ENCODE results near the gene TRIM13.
"Not testable (repeated sequence)": the region's sequence is repeated elsewhere in the genome, so short reads cannot be mapped to it uniquely, and the experiment has no call there.

Gene TRIM13

DNA sequence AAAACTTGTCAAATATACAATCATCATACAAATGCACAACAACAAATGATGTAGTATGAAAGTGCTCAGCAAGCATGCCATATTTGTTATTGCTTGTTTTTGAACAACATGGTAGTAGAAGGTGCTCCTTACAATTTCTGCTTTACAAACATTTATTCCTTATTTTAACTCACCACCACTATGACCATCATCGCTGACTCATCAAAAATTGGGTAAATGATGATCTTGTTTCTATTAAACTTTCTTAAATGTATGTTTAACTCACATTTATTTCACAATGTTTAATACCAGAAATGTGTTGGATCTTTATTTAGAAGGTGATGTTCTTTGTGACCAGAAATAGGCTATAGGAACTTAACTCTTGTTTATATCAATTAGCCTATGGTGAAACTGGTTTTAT is 63.9 kb downstream of the TRIM13 start:
- no peak for DNase-seq (ENCODE audit: low spot score)

- DNase-seq (ENCODE audit: low spot score): not testable (repeated sequence)
Observed at GRCh38 chr13:50062336-50062735, 65.5 kb downstream of the TRIM13 start.

DNA sequence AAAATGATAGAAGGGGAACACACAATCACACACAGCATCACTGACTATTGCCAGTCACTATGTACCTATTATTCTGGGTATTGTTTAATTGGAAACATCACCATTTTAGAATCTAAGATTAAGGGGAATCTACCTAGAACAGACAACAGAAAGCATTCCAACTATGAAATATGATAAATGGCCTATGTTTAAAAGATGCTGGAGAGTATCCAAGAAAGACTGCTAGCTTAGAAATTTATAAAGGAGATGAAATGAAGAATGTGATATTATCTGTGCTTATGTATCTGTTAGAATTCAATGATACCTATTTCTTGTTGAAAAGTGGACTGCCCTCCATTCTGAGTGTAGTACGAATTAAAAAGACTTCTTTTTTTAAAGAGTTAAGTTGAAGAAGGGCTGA is 68.9 kb downstream of the TRIM13 start:
- no peak for DNase-seq (ENCODE audit: low spot score)

Measured in ecto neural progenitor cell (in vitro differentiated cells).